D341Med (cell line): ENCODE data around the gene NOD1.
"Not testable (repeated sequence)": the region's sequence is repeated elsewhere in the genome, so short reads cannot be mapped to it uniquely, and the experiment has no call there.

Experiments
- DNase-seq: peaks from one replicate; pipeline ENCODE4 v3.0.0; 2012; ENCODE audit warnings: low spot score

The NOD1 gene, protein sequence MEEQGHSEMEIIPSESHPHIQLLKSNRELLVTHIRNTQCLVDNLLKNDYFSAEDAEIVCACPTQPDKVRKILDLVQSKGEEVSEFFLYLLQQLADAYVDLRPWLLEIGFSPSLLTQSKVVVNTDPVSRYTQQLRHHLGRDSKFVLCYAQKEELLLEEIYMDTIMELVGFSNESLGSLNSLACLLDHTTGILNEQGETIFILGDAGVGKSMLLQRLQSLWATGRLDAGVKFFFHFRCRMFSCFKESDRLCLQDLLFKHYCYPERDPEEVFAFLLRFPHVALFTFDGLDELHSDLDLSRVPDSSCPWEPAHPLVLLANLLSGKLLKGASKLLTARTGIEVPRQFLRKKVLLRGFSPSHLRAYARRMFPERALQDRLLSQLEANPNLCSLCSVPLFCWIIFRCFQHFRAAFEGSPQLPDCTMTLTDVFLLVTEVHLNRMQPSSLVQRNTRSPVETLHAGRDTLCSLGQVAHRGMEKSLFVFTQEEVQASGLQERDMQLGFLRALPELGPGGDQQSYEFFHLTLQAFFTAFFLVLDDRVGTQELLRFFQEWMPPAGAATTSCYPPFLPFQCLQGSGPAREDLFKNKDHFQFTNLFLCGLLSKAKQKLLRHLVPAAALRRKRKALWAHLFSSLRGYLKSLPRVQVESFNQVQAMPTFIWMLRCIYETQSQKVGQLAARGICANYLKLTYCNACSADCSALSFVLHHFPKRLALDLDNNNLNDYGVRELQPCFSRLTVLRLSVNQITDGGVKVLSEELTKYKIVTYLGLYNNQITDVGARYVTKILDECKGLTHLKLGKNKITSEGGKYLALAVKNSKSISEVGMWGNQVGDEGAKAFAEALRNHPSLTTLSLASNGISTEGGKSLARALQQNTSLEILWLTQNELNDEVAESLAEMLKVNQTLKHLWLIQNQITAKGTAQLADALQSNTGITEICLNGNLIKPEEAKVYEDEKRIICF

DNA sequence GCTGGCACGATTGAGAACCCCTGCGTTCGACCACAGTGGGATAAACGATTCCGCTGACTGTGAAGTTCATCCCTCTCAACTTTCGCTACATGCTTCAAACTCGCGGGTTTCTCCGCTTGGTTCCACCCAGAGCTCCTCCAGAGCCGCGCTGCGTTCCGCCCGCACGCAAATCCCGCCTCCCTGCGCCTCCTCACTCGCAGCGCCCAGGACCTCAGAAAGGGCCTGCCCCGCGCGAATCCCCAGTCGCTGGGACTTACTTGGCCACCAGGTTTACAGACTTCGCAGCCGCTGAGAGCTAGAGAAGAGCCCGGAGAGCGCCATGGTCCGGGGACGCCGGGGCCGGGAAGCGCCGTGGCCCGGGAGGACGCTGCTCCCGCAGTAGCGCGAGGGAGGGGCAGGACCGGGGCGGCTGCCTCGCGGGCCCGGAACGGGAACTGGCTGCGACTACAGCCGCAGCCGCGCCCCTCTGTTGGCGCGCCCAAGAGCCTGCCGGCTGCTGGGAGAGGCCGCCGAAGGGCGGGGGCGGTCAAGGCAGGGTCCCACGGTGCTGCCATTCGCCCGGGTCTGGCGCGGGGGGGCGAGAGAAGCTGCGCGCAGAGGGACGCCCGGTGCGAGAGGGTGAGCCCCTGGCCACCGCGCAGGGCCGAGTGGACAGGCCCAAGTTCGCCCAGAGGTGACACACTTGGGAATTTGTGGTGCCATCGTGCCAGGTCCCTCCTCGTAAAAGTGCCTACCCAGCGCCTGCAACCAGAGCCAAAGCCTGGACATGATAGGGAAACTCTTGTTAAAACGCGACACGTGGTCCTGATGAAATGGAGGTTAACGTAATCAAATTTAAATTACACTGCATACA is at the start of gene NOD1:
NOD1 (minus strand) TSS at position 436 of the 853 bp plus-strand sequence. CDS start 21,863 bp downstream, outside the sequence.
- DNase-seq: peak; percentile 86

DNA sequence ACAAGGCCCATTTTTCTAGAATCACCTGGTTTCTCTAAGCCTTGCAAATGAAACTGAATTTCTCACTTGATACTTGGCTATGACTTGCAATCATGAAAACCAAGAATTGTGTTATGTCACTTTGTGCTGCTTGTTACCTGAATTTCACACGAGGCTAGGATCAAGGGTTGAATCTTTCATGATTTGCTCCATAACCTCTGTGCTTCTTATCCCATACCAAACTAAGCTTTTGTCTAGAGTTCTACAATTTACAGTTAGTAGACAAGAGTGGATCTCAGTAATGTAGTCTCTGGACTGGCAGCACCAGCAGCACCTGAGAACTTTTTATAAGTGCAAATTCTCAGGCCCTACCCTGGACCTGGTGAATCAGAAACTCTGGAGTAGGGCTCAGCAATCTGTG is 48.7 kb upstream of the NOD1 start:
- not testable (repeated sequence) for DNase-seq

- DNase-seq: no peak
These were observed 47.6 kb upstream of the NOD1 start for GRCh38 chr7:30526163-30526562.

GRCh38 chr7:30525429-30525828 is 46.8 kb upstream of the NOD1 start:
- no peak for DNase-seq

DNA sequence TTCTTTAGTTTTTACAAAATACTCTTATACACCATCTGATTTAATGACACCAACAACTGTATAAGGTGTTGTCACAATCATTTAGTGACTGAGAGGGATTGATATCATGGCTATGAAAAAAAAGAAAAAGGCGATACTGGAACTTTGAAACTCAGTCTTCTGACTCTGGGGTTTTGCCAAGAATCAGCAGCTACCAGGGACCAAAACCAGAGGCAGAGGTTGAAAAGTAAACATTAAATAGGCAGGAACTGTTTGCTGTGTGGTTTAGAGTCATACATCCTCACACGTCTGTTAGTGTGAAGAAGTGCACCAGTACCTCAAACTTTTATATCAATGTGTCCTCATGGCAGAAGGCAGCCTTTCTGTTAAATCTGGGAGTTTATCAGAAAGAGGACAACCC is 46.0 kb upstream of the NOD1 start:
- DNase-seq: no peak

DNA sequence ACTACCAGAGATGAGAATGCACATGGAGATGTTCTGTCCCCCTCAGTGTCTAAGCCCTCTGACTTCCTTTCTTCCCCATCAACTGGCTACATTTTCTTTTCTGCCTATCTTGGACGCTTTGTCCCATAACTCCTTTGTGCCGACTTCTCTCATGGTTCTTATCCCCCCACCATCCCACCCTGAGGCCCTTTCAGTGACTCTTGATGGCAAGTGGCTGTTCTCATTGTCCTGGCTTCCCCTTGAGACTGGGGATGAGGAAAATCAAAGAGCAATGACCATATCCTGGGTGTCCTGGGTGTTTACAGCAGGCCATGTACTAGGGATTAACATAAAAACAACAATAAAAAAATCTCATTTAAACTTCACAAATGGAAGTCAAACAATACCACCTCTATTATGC is 44.9 kb upstream of the NOD1 start:
- DNase-seq: no peak

GRCh38 chr7:30522159-30522558 is 43.6 kb upstream of the NOD1 start:
- DNase-seq: no peak

GRCh38 chr7:30521532-30521931 is 42.9 kb upstream of the NOD1 start:
- DNase-seq: no peak

- DNase-seq: no peak
These were observed 40.5 kb upstream of the NOD1 start for GRCh38 chr7:30519122-30519521.

DNA sequence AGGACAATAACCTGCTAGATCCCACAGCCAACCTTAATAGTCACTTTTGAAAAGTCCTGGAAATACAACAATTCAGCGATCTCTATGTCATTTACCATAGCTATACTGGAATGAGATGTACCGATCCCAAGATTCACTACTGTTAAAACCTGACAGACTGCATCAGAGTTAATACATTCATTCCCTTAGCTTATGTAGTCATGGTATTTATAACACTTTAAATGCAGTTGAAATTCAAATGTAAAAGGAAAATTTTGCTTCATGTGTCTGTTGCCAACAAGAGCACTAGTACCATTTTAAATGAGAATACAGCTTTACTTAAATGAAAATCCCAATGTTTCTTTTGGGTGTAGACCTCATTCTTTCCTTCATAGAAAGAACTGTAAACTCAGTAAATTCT is 37.2 kb upstream of the NOD1 start:
- DNase-seq: no peak

GRCh38 chr7:30514776-30515175 is 36.2 kb upstream of the NOD1 start:
- DNase-seq: no peak

DNA sequence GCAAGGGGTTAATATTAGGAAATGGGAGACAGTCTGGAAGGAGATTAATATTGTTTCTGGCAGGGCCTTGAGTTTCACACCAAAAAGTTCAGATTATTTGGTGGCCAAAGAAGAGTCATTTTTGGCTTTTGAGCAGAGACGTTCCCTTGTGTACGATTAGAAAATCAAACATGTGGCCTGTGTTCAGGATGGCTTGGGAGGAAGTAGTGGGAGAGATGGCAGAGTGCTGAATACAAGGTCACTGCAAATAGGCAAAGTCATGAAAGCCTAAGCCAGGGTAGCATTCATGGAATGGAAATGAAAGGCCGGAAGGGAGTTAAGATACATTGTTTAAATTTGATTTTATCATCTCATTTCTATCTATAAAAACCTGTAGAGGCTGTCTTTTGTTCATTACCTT is 35.6 kb upstream of the NOD1 start:
- no peak for DNase-seq

DNA sequence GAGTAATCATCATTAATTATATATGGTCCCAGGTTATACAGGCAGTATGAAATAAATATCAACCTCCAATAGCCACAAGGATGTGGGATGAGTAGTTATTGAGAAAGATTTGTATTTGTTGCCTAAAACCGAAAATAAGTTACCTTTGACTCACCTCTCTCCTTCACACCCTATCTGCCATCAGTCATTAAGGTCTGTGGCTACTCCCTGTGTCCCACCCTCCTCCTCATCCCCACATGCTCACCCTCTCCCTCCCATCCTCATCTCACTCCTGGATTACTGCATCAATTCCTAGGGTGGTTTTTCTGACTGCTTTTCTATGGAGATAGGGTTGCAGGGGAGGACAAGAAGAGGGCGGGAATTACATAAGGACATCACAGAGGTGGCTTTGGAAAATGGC is 35.2 kb upstream of the NOD1 start:
- no peak for DNase-seq

DNA sequence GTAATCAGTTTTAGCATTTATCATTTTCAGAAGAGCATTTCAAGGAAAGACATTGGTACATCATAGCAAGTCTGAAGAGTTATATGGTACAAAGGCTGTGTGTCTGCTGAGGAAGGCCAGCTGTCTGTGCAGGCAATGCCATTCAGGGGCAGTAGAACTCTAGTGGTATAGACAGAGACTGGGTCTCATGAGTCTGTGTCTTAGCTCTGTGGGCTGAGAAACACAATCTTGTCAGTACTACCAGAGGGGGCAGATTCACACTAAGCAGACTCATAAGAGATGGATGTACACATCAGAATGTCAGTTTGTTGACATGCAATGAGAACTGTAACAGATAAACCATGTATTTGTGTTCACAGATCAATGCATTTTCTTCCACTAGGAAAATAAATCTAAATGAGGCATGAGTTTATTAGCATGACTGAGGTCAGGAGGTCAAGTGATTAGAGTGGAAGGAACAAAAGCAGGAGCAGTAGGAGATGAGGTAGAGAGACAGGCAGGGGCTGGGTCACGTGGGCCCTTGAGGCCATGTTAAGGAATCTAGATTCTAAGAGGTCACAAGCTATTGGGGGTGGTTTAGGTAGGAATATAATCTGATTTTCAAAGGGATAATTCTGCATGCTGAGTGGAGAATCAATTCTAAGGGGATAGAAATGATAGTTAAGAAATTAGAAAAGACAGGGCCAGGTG is 33.5 kb upstream of the NOD1 start:
- no peak for DNase-seq

- no peak for DNase-seq
These were observed 32.9 kb upstream of the NOD1 start for GRCh38 chr7:30511494-30511893.

- peak; percentile 46 for DNase-seq
These were observed 31.8 kb upstream of the NOD1 start for GRCh38 chr7:30510124-30511075.

DNA sequence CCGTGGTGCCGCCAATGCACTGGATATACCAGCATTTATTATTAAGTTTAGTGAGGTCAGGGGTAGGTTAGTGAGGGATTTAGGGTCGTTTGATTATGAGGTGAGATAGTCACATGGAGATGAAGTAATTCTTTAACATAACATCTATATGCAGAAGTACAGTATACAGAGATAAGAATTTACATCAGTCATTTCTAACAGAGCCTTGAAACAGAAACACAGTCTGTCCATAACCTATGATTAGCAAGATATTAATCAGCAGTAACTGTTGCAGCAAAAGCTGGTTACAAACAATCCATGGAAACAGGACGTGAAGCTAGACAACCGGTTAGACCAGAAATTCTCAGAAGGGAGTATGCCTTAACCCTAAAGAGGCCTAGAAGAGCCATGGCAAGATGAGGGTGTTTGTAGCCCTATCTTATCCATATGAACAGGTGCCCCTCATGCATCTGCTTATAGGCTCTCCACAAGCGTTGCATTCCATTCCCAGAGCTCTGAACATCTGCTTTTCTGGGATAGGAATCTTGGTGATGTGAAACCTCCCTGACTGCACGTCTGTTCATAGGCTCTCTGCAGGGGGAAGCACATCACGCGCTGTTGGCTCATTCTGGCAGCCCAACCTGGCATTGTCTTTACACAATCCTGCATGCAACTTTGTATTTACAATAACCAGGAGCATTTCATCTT is 30.7 kb upstream of the NOD1 start:
- DNase-seq: not testable (repeated sequence)

GRCh38 chr7:30507346-30507900 is 28.8 kb upstream of the NOD1 start:
- DNase-seq: not testable (repeated sequence)

GRCh38 chr7:30505174-30505697 is 26.7 kb upstream of the NOD1 start:
- DNase-seq: no peak
